Measurements from ENCODE around the gene TTLL11. TPM values are rescaled to one million over a fixed set of nuclear protein-coding genes. Genes with fewer than 3 reads are reported as not detected.

Gene TTLL11
- total RNA-seq, 4 donors from 2014 or later: 9.1 to 47.4 (median 11.3) TPM

DNA sequence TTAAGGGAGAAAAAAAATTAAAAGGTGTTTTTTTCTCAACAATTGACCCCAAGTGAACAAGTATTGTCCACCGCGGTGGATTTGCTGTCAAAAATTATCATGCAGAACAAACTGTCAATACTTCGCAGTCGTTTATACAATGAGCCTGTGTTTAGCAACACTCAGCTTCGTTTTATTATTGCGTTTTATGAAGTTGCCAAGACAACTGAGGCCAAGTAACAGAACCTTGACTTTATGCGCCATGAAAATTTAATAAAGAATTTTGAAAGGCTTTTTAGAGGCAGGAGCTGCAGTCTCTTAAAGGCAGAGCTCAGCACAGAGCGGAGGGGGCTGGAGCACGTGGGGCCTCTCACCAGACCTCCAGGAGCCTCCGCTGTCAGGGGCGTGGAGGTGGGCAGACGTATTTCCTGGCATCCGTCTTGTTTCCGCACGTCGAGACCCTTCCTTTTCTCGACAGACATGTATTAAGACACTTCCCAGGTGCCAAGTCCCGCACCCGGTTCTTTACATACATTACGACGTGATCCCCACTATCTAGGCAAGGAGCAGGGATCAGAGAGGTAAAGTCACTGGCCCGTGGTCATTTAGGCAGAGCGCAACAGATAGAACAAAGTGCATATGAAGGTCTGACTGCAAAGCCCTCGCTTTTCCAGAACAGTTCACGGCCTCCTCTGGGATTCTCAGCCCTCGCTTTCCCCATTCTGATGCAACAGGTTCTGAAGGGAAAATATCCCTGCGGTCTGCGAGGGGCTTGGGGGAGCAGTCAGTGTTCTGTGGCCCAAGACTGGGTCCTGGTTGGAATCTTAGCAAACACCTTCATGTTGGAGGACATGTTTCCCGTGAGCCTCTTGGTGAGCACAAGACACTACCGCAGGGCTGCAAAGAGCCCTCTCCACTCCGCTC, 277.3 kb downstream of the TTLL11 start:
- TF ChIP-seq CTCF (IDR thresholded peaks at IDR 0.05) (no peak), POLR2A (IDR thresholded peaks at IDR 0.05) (no peak), EP300 (IDR thresholded peaks at IDR 0.05; ENCODE audit: low read depth) (no peak), POLR2AphosphoS5 (IDR thresholded peaks at IDR 0.05) (no peak)
- H3K36me3 ChIP-seq: no peaks in the 10 kb centered on the region
- no peaks in the 10 kb centered on the region for H3K9me3 ChIP-seq
- in situ Hi-C loops (cut with MboI; ENCODE audit: low pct_ligation_motif_present in 1 of 4, low pct_unique_long_range_greater_than_20kb in 1 of 4, low sequenced_read_pairs in 3 of 4): loop anchor here in 1 of 4 donors (25.0 kb wide), 1 partner anchor 172 kb away; no protein-coding TSS in a partner anchor
- DNase-seq: no peak
- no peak overlapping the region for H3K27ac ChIP-seq
- H3K27me3 ChIP-seq: no peaks in the 10 kb centered on the region
- 52 to 74% methylated on average over 13 to 31 of the region's 31 CpGs for WGBS, 2 donors (ENCODE audit: low coverage in 1 of 2)
- intact Hi-C loops (cut with DNase I; ENCODE audit: low total_unique reads): no loop called here
- H3K4me3 ChIP-seq: no peak overlapping the region
- H3K4me1 ChIP-seq: peaks cover 0 to 9% (median 0%) of the 10 kb centered on the region in 4 donors

DNA sequence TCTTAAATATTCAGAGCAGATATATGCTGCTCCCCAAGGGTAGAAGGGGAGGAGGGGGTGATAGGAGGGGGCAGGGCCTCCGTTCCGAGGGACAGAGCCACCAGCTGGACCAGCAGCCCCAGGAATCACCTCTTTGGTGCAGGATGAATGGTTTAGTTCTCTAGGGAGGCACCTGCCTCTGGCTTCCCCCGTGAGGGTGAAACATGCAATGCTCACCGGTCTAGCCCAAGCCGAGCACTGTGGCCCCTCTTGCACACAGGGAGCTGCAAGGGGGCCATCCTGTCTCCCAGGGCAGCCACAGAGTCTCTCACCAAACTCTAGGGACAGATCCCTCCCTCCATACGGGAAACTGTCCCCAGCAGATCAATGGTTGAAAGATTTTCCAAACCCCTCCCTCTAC, 278.0 kb downstream of the TTLL11 start:
- DNase-seq: no peak
- Histone ChIP-seq H3K27ac (no peak overlapping the region), H3K36me3 (no peaks in the 10 kb centered on the region), H3K4me1 (peaks cover 0 to 9% (median 0%) of the 10 kb centered on the region in 4 donors), H3K4me3 (no peak overlapping the region), H3K9me3 (no peaks in the 10 kb centered on the region), H3K27me3 (no peaks in the 10 kb centered on the region)
- WGBS, 2 donors (ENCODE audit: low coverage in 1 of 2): 14 to 78% methylated on average over 1 to 6 of the region's 6 CpGs
- in situ Hi-C loops (cut with MboI; ENCODE audit: low pct_ligation_motif_present in 1 of 4, low pct_unique_long_range_greater_than_20kb in 1 of 4, low sequenced_read_pairs in 3 of 4) (loop anchor here in 1 of 4 donors (25.0 kb wide), 1 partner anchor 172 kb away; no protein-coding TSS in a partner anchor), intact Hi-C loops (cut with DNase I; ENCODE audit: low total_unique reads) (no loop called here)
- TF ChIP-seq CTCF (IDR thresholded peaks at IDR 0.05) (no peak), POLR2AphosphoS5 (IDR thresholded peaks at IDR 0.05) (no peak), POLR2A (IDR thresholded peaks at IDR 0.05) (no peak)

GRCh38 chr9:121814594-121814993, 278.5 kb downstream of the TTLL11 start:
- Histone ChIP-seq H3K27me3 (no peaks in the 10 kb centered on the region), H3K36me3 (no peaks in the 10 kb centered on the region), H3K4me1 (peaks cover 0 to 5% (median 0%) of the 10 kb centered on the region in 4 donors), H3K4me3 (no peak overlapping the region), H3K27ac (no peak overlapping the region), H3K9me3 (no peaks in the 10 kb centered on the region)
- WGBS, 2 donors (ENCODE audit: low coverage in 1 of 2): 81% methylated on average over 11 of the region's 11 CpGs; no CpG with 5 or more reads in 1 of the 2 donors
- in situ Hi-C loops (cut with MboI; ENCODE audit: low pct_ligation_motif_present in 1 of 4, low pct_unique_long_range_greater_than_20kb in 1 of 4, low sequenced_read_pairs in 3 of 4) (loop anchor here in 1 of 4 donors (25.0 kb wide), 1 partner anchor 173 kb away; no protein-coding TSS in a partner anchor), intact Hi-C loops (cut with DNase I; ENCODE audit: low total_unique reads) (no loop called here)
- TF ChIP-seq EP300 (IDR thresholded peaks at IDR 0.05; ENCODE audit: low read depth) (no peak), POLR2AphosphoS5 (IDR thresholded peaks at IDR 0.05) (no peak), POLR2A (IDR thresholded peaks at IDR 0.05) (no peak), CTCF (IDR thresholded peaks at IDR 0.05) (no peak)
- DNase-seq: no peak

DNA sequence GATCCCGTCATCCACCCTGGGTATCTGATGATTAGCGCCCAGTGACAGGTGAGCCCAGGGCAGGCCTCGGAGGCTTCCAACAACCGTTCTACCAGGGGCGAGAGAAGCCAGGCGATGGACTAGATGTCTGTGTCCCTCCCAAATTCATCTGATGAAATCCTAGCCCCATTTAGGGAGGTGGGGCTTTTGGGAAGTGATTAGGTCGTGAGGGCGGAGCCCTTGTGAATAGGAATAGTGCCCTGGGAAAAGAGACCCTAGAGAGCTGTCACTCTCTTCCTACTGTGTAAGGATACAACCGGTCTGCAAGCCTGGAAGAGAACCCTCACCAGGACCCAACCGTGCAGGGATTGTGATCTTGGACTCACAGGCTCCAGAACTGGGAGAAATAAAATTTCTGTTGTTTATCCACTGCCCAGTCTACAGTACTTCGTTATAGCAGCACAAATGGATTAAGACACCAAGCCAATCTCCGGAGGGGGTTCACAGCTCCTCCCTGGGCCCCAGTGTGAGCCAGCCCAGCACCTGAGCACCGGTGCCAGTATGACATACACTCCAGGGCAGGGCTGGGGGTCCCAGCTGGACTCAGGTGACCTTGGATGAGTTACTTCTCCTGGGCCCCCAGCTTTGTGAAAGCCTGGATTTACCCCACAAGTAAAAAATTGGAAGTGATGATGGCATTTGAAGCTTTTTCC, 279.4 kb downstream of the TTLL11 start:
- no peak for DNase-seq
- intact Hi-C loops (cut with DNase I; ENCODE audit: low total_unique reads) (no loop called here), in situ Hi-C loops (cut with MboI; ENCODE audit: low pct_ligation_motif_present in 1 of 4, low pct_unique_long_range_greater_than_20kb in 1 of 4, low sequenced_read_pairs in 3 of 4) (loop anchor here in 1 of 4 donors (25.0 kb wide), 1 partner anchor 174 kb away; no protein-coding TSS in a partner anchor)
- Histone ChIP-seq H3K9me3 (no peaks in the 10 kb centered on the region), H3K4me1 (no peaks in the 10 kb centered on the region), H3K27me3 (no peaks in the 10 kb centered on the region), H3K27ac (no peak overlapping the region), H3K4me3 (no peak overlapping the region), H3K36me3 (no peaks in the 10 kb centered on the region)
- TF ChIP-seq EP300 (IDR thresholded peaks at IDR 0.05; ENCODE audit: low read depth): no peak
- TF ChIP-seq POLR2AphosphoS5 (IDR thresholded peaks at IDR 0.05): no peak
- TF ChIP-seq CTCF (IDR thresholded peaks at IDR 0.05): no peak
- no peak for TF ChIP-seq POLR2A (IDR thresholded peaks at IDR 0.05)
- WGBS, 2 donors (ENCODE audit: low coverage in 1 of 2): 82 to 91% methylated on average over 6 to 12 of the region's 13 CpGs

Measured in transverse colon (tissue), 4 donors.